ENCODE measurements around the gene GABBR2.
A peak's percentile ranks its signal among the peaks of the same experiment; 100 is the strongest.

Gene GABBR2

DNA sequence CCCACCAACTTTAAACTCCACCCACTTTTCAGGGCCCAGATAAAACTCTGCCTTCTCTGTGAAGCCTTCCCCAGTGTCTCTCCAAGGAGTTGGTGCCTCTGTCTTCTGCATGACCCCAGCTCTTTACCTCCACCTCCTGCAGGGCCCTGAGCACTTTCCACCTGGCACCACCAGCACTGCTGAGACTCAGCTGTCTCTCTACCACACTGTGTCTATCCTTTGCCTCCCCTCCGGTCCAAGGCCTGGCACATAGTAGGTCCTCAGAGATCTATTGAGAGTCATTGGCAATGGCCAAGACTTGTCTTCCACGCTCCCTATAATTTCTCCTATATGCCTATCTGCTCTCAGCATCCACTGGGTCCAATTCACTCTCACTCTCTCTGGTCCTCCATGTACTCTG lies 12.9 kb upstream of the GABBR2 start:
- no peak for DNase-seq (ENCODE audit: low read depth in 2 of 2)

DNA sequence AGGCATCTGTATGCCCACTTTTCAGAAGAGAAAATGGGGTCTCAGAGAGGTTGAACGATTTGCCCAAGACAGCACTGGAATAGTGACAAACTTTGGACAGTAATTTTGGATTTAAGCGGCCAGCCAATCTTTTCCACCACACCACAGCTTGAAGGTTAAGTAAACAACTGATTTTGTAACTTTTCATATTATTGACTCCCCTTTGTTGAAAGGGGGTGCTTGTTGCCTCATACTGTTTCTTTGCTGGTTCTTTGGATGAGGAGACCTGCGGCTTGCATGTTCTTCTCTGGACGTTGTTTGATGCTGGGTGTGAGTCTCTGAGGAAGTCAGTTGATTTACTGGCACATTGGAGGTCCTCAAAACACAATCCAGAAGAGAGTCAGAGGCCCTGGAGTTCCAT lies 11.7 kb upstream of the GABBR2 start:
- DNase-seq (ENCODE audit: low read depth in 2 of 2) = no peak

GRCh38 chr9:98719055-98719454 lies 10.3 kb upstream of the GABBR2 start:
- DNase-seq (ENCODE audit: low read depth in 2 of 2) = no peak

DNA sequence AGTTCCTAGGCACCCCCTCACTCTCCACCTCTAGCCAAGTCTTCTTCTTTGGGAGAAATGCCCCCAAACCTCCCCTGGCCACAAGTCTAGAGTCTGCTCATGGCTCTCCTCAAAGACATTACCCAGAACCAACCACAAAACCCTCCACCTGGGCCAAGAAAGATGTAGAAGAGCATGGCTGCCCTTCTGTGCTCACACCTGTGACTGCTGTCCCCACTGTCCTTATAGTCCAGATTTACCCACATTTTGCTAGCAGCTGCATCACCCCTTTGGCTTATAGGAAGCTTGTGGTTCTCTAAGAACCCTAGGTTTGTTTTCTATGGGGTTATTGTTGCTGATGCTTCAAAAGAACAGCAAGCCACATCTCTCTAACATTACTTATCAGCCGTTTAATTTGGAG lies 6.1 kb upstream of the GABBR2 start:
- DNase-seq (ENCODE audit: low read depth in 2 of 2) = no peak

- no peak for DNase-seq (ENCODE audit: low read depth in 2 of 2)
Measured at GRCh38 chr9:98712987-98713386, 4.3 kb upstream of the GABBR2 start.

GRCh38 chr9:98709968-98710965 lies 1.5 kb upstream of the GABBR2 start:
- peak; percentile 8 to 25 for DNase-seq (ENCODE audit: low read depth in 2 of 2)

- no peak for DNase-seq (ENCODE audit: low read depth in 2 of 2)
Measured at GRCh38 chr9:98708103-98708932, 417 bp downstream of the GABBR2 start.

- peak; percentile 3 to 8 for DNase-seq (ENCODE audit: low read depth in 2 of 2)
Measured at GRCh38 chr9:98707166-98708102, 1.3 kb downstream of the GABBR2 start.

GRCh38 chr9:98706651-98707165 lies 2.0 kb downstream of the GABBR2 start:
- DNase-seq (ENCODE audit: low read depth in 2 of 2) = no peak

DNA sequence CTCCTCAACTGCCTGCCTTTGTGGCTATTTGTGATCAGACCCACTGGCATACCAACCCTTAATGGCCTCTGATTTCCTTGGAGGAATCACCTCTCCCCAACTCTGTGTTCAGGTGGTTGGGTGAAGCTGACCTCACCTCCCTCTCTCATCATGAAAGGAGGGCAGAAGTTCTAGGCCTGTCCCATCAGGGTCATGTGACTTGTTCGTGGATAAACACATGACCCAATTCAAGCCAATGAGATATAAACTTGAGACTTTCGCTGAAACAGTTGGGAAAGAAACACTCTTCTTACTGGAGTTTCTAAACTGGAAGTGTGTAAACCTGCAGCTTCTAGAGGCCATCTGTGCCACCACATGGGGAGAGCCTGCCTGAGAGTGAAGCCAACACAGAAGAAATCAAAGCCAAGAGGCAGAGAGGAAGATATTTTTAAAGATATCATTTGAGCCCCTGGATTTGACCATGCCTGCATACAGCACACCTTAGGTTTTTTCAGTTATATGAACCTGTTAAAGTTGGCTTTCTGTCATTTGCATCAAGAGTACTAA lies 5.8 kb downstream of the GABBR2 start:
- DNase-seq (ENCODE audit: low read depth in 2 of 2) = no peak

- no peak for DNase-seq (ENCODE audit: low read depth in 2 of 2)
Measured at GRCh38 chr9:98702340-98702739, 6.4 kb downstream of the GABBR2 start.

- DNase-seq (ENCODE audit: low read depth in 2 of 2) = no peak
Measured at GRCh38 chr9:98701576-98701975, 7.2 kb downstream of the GABBR2 start.

GRCh38 chr9:98700801-98701200 lies 7.9 kb downstream of the GABBR2 start:
- no peak for DNase-seq (ENCODE audit: low read depth in 2 of 2)

- no peak for DNase-seq (ENCODE audit: low read depth in 2 of 2)
Measured at GRCh38 chr9:98698856-98699255, 9.9 kb downstream of the GABBR2 start.

- DNase-seq (ENCODE audit: low read depth in 2 of 2) = no peak
Measured at GRCh38 chr9:98694943-98695342, 13.8 kb downstream of the GABBR2 start.

- DNase-seq (ENCODE audit: low read depth in 2 of 2) = no peak
Measured at GRCh38 chr9:98692392-98692791, 16.3 kb downstream of the GABBR2 start.

GRCh38 chr9:98691890-98692289 lies 16.8 kb downstream of the GABBR2 start:
- no peak for DNase-seq (ENCODE audit: low read depth in 2 of 2)

DNA sequence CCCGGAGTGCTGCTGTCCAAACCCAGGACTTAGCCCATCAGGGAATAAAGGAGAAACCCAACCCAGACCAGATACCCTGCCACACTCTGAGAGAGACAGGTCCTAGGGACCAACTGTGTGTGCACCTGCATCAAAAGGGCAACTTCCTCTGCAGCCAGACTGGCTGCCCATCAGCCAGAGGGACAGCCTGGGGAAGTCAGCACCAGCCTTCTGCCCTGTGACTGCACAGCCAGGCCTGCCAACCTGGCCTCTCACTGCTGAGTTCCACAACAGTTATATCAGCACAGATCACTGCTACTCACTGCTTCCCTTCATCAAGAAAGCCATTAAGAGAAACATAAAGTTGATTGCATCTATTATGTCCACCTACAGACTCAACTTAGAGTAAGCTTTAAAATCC lies 18.0 kb downstream of the GABBR2 start:
- DNase-seq (ENCODE audit: low read depth in 2 of 2) = no peak

- no peak for DNase-seq (ENCODE audit: low read depth in 2 of 2)
Measured at GRCh38 chr9:98688710-98689495, 19.8 kb downstream of the GABBR2 start.

GRCh38 chr9:98687911-98688310 lies 20.8 kb downstream of the GABBR2 start:
- DNase-seq (ENCODE audit: low read depth in 2 of 2) = no peak
